Keratinocyte (primary cell): ENCODE results near the gene PSTPIP2. TPM values are rescaled to one million over a fixed set of nuclear protein-coding genes. Genes with fewer than 3 reads are reported as not detected.

Source experiments
- DNase-seq: peaks from one replicate; pipeline ENCODE4 v3.0.0-alpha.2; 2011; ENCODE audit warnings: low read depth, missing footprints, low spot score
- FAIRE-seq: peaks from 2 replicates; lab custom pipeline; 2011; peaks lifted over from hg19 to GRCh38; lab: Jason Lieb, UNC
- H2AFZ ChIP-seq: 2 replicates; pipeline ENCODE4 v1.6.0; 2012; ENCODE audit warnings: low read length, control low read depth, inconsistent platforms; ENCODE audit not compliant: control insufficient read depth
- H3K27ac ChIP-seq: 2 replicates; pipeline ENCODE4 v1.5.1; 2011; ENCODE audit warnings: low read length; ENCODE audit not compliant: control insufficient read depth, insufficient read depth
- H3K27me3 ChIP-seq: 3 replicates; pipeline ENCODE4 v1.6.0; 2011; ENCODE audit warnings: low read length; ENCODE audit not compliant: control insufficient read depth, insufficient read depth; ENCODE audit errors: extremely low read depth
- H3K36me3 ChIP-seq, 2 experiments: 2 replicates in 1 of 2; 3 replicates in 1 of 2; pipeline ENCODE4 v1.5.1; 2011; ENCODE audit warnings: low read length in 2 of 2, mild to moderate bottlenecking in 1 of 2; ENCODE audit not compliant: control insufficient read depth in 2 of 2, insufficient read depth in 2 of 2; ENCODE audit errors: extremely low read depth in 1 of 2
- H3K4me1 ChIP-seq: 3 replicates; pipeline ENCODE4 v1.5.1; 2011; ENCODE audit warnings: low read length; ENCODE audit not compliant: control insufficient read depth, insufficient read depth; ENCODE audit errors: extremely low read depth
- H3K4me2 ChIP-seq: 3 replicates; pipeline ENCODE4 v1.6.0; 2011; ENCODE audit warnings: low read depth, low read length; ENCODE audit not compliant: control insufficient read depth, insufficient read depth; ENCODE audit errors: extremely low read depth
- H3K4me3 ChIP-seq, 3 experiments: fragments of 200-600 bp in 1 of 3; sonication (generic) in 1 of 3; 2 replicates in 2 of 3; 3 replicates in 1 of 3; pipeline ENCODE4 v1.5.1; 2011 to 2016; ENCODE audit warnings: low read length in 3 of 3, mild to moderate bottlenecking in 3 of 3, control low read depth in 2 of 3, inconsistent platforms in 1 of 3, low read depth in 1 of 3, mixed read lengths in 1 of 3, mixed run types in 1 of 3, moderate library complexity in 1 of 3; ENCODE audit not compliant: control insufficient read depth in 2 of 3, insufficient read depth in 2 of 3; ENCODE audit errors: extremely low read depth in 1 of 3
- H3K79me2 ChIP-seq: 2 replicates; pipeline ENCODE4 v1.6.0; 2012; ENCODE audit warnings: low read length; ENCODE audit not compliant: control insufficient read depth, insufficient read depth
- H3K9ac ChIP-seq: 3 replicates; pipeline ENCODE4 v1.6.0; 2011; ENCODE audit warnings: low read length; ENCODE audit not compliant: control insufficient read depth, insufficient read depth; ENCODE audit errors: extremely low read depth
- H3K9me1 ChIP-seq: 3 replicates; pipeline ENCODE4 v1.6.0; 2011; ENCODE audit warnings: low read length; ENCODE audit not compliant: control insufficient read depth, insufficient read depth; ENCODE audit errors: extremely low read depth
- H3K9me3 ChIP-seq: 2 replicates; pipeline ENCODE4 v1.5.1; 2012; ENCODE audit warnings: low read depth, low read length; ENCODE audit not compliant: control insufficient read depth
- H4K20me1 ChIP-seq: 3 replicates; pipeline ENCODE4 v1.6.0; 2011; ENCODE audit warnings: low read length; ENCODE audit not compliant: control insufficient read depth, insufficient read depth; ENCODE audit errors: extremely low read depth
- EZH2 ChIP-seq: IDR thresholded peaks from one replicate; pipeline ENCODE4 v1.6.1; 2012; ENCODE audit warnings: inconsistent platforms, mild to moderate bottlenecking, low read length, moderate library complexity
- dilution Hi-C: fragments of 300-500 bp; cut with MboI; formaldehyde crosslinking; loops from one replicate; pipeline ENCODE4 v1.7.0; 2020; ENCODE audit warnings: low sequenced_read_pairs; ENCODE audit not compliant: extremely low pct_ligation_motif_present
- polyA plus RNA-seq, 5 experiments: library from polyadenylated mRNA; depleted of rRNA in 3 of 5; stranded (reverse) in 3 of 5; stranded (forward) in 1 of 5; unstranded in 1 of 5; fragments of >200 nt; gene quantifications; 1 replicate in 1 of 5; 2 replicates in 3 of 5; 3 replicates in 1 of 5; pipeline versions ENCODE4 v1.2.1 to v1.2.3, GENCODE V29; 2011 to 2012; ENCODE audit warnings: missing spikeins in 2 of 5, low read depth in 1 of 5, low replicate concordance in 1 of 5
- TF ChIP-seq, protein P1 (sequence below), 3 experiments: IDR thresholded peaks in 1 of 3; conservative IDR thresholded peaks in 1 of 3; optimal IDR thresholded peaks in 1 of 3; 2 replicates in 2 of 3; 3 replicates in 1 of 3; pipeline versions ENCODE3 to v1.5.1; 2011; ENCODE audit warnings: low read length in 3 of 3, mild to moderate bottlenecking in 3 of 3, moderate library complexity in 2 of 3, control low read depth in 1 of 3, inconsistent platforms in 1 of 3; ENCODE audit not compliant: insufficient read depth in 2 of 3; ENCODE audit errors: extremely low read depth in 1 of 3

PSTPIP2 gene
- polyA plus RNA-seq, 1 donor (not counting 4 experiments of a cell fraction or from before 2014, with no cell fraction given): 27.3 TPM

DNA sequence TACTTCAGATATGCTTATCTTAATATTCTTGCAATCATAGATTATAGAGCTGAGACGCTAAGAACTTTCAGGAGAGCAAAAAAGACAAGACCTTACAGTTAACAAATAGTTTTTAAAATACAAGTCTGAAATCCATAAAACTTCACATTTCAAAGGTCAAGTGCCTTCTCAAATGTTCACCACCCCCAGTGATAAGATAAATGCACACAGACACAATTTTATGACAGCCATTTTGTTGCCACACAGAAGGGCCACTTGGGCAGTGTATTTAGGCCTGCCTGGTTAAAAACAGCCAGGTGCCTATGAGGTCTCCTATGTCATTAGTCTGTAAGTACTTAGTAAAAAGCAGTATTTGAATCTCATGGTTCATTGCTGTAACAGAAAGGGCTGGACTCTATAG, 8.1 kb upstream of the PSTPIP2 start:
- H3K36me3 ChIP-seq: peaks cover 15 to 20% of the 10 kb centered on the region in 2 experiments
- H2AFZ ChIP-seq: no peak overlapping the region
- no peaks in the 10 kb centered on the region for H3K9me3 ChIP-seq
- no peak overlapping the region for H3K9ac ChIP-seq
- H3K79me2 ChIP-seq: no peaks in the 10 kb centered on the region
- H3K4me2 ChIP-seq: no peak overlapping the region
- H3K4me1 ChIP-seq: no peaks in the 10 kb centered on the region
- DNase-seq: no peak
- dilution Hi-C loops: no loop called here
- no peaks in the 10 kb centered on the region for H3K27me3 ChIP-seq
- H3K9me1 ChIP-seq: no peaks in the 10 kb centered on the region
- TF ChIP-seq EZH2: no peak
- TF ChIP-seq, protein P1, sequence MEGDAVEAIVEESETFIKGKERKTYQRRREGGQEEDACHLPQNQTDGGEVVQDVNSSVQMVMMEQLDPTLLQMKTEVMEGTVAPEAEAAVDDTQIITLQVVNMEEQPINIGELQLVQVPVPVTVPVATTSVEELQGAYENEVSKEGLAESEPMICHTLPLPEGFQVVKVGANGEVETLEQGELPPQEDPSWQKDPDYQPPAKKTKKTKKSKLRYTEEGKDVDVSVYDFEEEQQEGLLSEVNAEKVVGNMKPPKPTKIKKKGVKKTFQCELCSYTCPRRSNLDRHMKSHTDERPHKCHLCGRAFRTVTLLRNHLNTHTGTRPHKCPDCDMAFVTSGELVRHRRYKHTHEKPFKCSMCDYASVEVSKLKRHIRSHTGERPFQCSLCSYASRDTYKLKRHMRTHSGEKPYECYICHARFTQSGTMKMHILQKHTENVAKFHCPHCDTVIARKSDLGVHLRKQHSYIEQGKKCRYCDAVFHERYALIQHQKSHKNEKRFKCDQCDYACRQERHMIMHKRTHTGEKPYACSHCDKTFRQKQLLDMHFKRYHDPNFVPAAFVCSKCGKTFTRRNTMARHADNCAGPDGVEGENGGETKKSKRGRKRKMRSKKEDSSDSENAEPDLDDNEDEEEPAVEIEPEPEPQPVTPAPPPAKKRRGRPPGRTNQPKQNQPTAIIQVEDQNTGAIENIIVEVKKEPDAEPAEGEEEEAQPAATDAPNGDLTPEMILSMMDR (optimal IDR thresholded peaks at IDR 0.05 in 1 of 3, IDR thresholded peaks at IDR 0.05 in 1 of 3, conservative IDR thresholded peaks at IDR 0.05 in 1 of 3; ENCODE audit: extremely low read depth in 1 of 3, insufficient read depth in 2 of 3, low read length in 3 of 3): no peak
- H3K4me3 ChIP-seq: no peak overlapping the region
- FAIRE-seq: no peak
- no peaks in the 10 kb centered on the region for H4K20me1 ChIP-seq
- no peak overlapping the region for H3K27ac ChIP-seq

DNA sequence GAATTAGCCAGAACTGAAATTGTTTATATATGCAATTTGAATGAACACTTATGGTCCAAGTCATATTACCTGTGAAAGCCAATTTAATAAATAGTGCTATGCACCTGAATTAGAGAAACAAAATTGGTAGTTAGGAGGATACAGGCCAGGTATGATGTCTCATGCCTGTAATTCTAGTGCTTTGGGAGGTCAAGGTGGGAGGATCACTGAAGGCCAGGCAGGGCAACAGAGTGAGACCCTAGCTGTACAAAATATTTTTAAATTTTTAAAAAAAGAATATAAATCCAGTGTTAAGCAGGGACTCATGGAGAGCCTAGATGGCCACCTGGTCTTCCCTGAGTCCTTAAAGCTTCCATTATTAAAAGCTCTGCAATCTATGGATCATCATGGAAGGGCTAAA, 7.3 kb upstream of the PSTPIP2 start:
- Histone ChIP-seq H3K9me3 (no peaks in the 10 kb centered on the region), H3K79me2 (no peaks in the 10 kb centered on the region), H3K27ac (no peak overlapping the region), H3K4me1 (no peaks in the 10 kb centered on the region), H3K27me3 (no peaks in the 10 kb centered on the region), H3K36me3 (peaks cover 8 to 17% of the 10 kb centered on the region in 2 experiments), H2AFZ (no peak overlapping the region), H3K4me3 (no peak overlapping the region), H3K4me2 (no peak overlapping the region), H3K9ac (no peak overlapping the region), H3K9me1 (no peaks in the 10 kb centered on the region), H4K20me1 (no peaks in the 10 kb centered on the region)
- DNase-seq: no peak
- no peak for TF ChIP-seq EZH2
- TF ChIP-seq, protein P1 (optimal IDR thresholded peaks at IDR 0.05 in 1 of 3, IDR thresholded peaks at IDR 0.05 in 1 of 3, conservative IDR thresholded peaks at IDR 0.05 in 1 of 3; ENCODE audit: extremely low read depth in 1 of 3, insufficient read depth in 2 of 3, low read length in 3 of 3): no peak
- dilution Hi-C loops: no loop called here
- FAIRE-seq: no peak
